CD4-positive, alpha-beta T cell treated with Interleukin-1 beta for 1 hour (primary cell): ENCODE results near the gene ANGPT4.
"Not testable (repeated sequence)": the region's sequence is repeated elsewhere in the genome, so short reads cannot be mapped to it uniquely, and the experiment has no call there.

Experiments
- DNase-seq, 2 donors: peaks; one replicate each; pipeline ENCODE4 v3.0.0-alpha.2; 2020 to 2022

The ANGPT4 gene

DNA sequence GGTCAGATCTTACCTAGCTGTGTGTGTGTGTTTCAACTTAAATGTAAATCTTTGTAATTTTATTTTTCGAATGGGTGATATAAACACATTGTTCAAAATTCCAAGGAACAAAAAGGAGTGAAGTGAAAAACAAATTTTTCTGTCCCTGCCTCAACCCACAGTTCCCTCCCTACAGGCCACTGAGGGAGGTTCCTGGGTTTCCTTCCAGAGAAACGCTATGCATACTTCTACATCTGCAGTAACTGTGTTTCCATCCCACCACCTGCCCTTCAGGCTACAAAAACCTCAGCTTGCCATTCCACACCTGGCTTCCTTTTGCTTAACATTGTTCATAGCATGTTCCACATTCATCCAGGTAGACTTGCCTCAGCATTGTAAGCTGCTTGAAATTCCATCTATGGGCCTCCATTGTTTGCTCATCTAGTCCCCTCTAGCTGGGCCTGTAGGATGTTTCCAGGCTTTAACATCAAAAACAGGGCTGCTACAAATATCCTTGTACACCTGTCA is 12.0 kb downstream of the ANGPT4 start:
- DNase-seq: no peak

DNA sequence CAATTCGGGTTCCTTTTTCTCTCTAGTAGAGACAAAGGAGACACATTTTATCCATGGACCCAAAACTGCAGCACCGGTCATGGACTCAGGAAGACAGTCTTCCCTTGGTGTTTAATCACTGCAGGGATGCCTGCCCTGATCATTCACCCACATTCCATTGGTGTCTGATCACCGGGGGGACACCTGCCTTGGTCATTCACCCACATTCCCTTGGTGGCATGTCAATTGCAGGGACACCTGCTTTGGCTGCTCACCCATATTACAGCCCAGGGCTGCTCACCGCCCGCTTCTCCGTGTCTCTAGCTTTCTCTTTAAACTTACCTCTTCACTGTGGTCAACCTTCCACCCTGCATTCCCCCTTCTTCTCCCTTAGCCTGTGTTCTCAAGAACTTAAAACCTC is 18.7 kb downstream of the ANGPT4 start:
- not testable (repeated sequence) for DNase-seq

DNA sequence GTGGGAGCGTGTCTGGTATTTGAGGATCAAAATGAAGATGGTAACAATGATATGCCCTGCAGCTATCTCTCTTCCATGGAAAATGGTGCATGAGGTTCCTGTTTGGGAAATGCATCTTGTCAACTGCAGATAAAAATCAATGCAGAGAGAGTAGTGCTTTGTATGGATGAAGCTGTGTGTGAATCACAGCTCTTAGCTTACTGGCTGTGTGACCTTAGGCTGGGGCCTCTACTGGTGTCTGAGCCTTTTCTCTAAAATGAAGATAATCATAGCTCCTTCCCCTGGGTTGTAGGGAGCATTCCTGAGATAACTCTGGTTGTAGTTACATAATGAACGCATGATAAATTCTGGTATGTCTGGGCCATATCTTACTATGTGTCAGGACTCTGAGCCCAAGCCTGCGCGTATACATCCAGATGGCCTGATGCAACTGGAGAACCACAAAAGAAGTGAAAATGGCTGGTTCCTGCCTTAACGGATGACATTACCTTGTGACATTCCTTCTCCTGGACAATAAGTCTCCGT is 19.6 kb downstream of the ANGPT4 start:
- no peak for DNase-seq

DNA sequence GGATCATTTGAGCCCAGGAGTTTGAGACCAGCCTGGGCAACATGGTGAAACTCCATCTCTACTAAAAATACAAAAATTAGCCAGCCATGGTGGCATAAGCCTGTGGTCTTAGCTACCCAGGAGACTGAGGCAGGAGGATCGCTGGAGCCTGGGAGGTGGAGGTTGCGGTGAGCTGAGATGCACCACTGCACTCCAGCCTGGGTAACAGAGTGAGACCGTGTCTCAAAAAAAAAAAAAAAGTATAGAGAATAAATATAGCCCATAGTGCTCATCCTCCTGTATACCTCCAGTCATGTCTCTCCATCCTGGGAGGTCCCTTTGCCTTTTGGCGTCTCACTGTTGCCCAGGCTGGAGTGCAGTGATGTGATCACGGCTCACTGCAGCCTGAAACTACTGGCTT is 23.8 kb downstream of the ANGPT4 start:
- DNase-seq: not testable (repeated sequence)

DNA sequence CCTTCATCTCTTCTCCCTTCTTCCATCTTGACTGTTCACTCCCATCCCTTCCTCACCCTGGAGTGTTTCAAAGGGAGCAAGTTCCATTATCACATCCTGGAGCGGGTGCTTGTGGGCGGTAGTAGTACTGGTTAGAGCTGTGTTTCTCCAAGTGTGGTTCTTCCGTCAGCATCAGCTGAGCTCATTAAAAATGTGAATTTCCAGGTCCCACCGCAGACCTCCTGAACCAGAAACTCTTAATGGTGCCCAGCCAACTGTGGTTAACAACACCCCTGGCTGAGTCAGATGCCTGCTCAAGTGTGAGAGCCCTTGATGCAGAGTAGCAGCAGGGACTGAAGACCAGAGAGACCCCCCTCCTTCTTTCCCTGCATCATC is 24.4 kb downstream of the ANGPT4 start:
- no peak for DNase-seq

DNA sequence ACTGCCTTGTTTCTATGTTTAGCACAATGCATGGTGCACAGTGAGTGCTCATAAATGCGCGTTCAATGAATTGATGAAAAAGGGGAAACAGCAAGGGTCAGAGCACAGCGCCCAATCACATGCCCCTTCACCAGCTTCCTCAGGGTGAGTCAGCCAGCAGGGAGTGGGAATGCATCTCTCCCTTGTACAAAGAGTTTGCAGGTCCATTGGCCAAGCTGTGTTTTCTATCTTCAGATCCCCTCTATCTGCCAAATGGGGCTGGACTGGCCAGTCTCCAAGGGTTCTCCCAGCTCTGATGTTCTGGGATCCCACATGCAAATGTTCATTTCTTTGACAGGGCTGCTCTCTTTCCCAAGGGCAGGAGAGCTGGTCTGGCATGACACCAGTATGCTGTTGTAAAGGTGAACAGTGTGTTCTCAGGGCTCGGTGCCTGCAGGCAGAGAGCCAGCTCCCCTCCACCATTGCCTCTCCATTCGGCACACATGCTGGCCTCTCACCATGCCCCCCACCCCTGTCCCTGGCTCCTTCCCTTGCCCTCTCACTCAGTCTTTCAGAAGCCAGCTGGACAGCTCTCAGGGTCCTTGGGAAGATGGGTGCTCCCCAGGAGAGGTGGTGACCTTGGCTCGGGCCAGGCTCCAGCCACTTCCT is 25.0 kb downstream of the ANGPT4 start:
- DNase-seq: peak in 1 of 2 donors; percentile 36

DNA sequence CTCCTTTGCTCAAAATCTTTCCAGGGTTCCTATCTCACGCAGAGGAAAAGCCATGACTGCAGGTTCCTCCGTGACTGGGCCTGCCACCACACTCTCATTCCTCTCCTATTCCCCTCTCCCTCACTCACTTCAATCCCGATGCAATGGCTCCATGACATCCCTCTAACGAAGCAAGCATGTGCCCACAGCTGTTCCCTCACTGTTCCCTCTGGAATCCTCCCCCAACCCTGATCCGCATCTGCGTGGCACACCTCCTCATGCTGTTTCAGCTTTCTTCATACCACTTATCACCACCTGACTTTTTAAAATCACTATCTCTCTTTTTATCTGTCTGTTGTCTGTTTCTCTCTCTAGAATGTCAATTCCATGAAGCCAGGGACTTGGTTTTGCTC is 25.5 kb downstream of the ANGPT4 start:
- DNase-seq: no peak

DNA sequence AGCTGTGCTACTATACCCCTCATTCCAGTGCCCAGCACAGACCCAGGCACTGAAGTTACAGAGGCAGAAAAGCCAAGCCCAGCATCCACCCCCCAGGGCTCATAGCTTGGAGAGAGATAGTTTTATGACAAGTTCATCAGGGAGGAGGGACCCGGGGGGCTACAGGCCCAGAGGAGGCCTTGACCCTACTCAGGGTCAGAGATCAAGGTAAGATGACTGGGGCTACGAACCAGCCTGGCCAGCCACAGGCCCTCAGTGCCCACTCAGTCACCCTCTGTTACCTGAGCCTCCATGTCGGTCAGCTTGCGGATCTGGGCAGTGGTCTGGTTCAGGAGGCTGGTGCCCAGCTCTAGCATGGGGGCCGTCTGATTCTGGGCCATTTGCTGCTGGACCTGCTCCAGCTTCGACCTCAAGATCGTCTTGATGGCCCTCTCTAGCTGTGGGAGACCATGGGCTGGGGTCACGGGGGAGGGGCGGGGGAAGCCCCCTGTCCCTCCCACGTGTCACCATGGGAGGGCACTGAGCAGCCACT is 26.1 kb downstream of the ANGPT4 start:
- DNase-seq: no peak

DNA sequence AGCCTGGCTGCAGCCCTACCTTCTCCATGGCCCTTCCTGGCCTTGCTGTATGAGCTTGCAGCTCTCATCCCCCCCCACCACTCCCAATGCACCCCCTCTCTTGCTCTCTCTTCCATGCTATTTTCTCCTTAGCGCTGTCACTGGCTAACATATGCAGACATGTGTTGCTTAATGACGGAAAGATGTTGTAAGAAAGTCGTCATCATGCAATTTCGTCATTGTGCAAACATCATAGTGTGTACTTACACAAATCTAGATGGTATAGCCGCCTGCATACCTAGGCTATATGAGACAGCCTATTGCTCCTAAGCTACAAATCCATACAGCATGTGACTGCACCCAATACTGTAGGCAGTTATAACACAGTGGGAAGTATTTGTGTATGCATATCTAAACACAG is 27.0 kb downstream of the ANGPT4 start:
- no peak for DNase-seq

DNA sequence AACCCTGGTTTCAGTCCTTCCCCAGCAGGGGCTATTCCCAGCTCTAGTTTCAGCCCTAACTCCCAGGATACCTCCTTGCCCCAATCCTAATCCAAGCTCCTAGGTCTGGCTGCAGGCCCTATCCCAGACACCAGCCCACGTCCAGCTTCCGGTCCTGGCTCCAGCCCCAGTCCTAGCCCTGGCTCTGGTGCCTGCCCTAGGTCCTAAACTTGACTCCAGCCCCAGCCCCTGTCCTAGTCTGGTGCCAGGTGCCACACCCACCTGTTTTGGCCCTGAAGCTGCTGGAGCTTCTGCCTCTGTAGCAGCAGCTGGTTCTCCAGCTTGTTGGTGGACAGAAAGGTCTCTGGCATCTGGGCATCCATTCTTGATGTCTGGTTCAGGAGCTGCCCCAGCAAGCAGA is 28.1 kb downstream of the ANGPT4 start:
- DNase-seq: no peak

DNA sequence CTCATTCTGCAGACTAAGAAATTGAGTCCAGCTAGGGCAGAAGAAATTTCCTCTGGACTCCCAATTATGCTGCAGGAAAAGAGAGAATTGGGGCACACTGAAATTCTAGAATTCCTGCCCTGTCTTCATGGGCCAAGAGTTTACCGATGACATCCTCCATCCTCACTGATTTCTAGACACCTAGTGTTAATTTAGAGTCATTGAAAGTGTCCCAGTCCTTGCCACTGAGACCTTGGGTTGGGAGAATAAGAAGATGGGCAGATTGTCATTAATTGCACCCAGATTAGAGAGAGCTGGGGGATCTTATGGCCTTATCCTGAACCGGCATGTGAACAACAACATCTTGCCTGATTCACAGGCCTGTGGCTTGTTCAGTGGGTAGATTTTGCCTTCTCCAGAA is 29.0 kb downstream of the ANGPT4 start:
- no peak for DNase-seq

DNA sequence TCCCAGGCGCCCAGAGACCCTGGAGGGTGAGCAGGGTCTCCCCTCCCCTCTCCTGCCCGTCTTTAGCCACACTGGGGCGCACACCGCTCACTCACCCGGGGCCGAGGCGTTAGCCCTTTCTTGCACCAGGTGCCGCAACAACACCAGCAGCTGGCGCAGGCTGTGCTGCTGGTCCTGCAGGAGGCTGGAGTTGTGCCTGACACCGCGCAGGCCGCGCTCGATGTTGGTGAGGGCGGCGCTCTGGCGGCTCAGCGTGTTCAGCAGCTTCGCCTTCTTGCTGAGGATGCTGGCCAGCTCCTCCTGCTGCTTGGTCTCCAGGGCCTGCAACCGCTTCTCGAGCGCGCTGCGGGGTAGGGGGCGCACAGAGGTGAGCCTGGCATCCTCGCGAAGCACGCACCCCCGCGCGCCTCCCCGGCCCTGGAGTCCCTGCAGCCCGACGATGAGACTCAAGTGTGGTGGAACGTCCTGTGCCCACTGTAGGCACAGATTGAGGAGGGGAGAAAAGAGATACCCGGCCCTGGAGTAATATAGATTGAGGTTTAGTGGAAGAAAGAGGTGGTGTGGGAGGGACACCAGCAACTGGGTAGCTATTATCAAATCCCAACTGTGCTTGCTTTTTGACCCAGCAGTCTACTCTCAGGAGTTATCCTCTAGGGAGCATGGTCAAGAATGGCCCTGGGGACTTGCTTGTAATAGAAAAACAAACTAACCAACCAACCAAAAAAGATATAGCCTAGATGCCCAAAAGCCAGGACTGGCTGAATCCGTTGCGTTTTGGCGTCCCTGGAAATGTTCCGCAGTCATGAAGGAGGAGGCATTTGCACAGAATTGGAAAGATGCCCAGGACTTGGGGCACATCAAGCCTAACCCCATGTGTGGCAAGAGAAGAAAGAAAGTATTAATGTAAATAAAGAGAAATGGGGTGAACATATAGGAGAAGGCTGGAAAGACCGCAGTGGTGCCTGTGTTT is 30.9 kb downstream of the ANGPT4 start:
- peak in 1 of 2 donors; percentile 20 for DNase-seq

DNA sequence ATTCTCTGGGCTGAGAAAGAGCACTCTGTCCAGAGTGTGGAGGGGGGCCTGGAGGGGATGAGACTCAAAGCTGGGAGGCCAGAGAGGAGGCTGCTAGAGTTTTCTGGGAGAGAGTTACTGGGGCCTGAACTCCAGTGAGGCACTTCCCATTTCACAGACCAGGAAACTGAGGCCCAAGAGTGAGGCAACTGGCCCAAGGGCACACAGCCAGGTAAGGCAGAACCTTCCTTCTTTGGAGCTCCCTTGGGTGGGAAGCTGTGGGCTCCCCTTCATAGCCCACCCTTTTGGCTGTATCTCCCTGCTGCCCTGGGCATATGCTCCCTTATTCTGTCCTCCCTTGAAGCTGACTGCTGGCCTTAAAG is 34.4 kb downstream of the ANGPT4 start:
- DNase-seq: no peak

DNA sequence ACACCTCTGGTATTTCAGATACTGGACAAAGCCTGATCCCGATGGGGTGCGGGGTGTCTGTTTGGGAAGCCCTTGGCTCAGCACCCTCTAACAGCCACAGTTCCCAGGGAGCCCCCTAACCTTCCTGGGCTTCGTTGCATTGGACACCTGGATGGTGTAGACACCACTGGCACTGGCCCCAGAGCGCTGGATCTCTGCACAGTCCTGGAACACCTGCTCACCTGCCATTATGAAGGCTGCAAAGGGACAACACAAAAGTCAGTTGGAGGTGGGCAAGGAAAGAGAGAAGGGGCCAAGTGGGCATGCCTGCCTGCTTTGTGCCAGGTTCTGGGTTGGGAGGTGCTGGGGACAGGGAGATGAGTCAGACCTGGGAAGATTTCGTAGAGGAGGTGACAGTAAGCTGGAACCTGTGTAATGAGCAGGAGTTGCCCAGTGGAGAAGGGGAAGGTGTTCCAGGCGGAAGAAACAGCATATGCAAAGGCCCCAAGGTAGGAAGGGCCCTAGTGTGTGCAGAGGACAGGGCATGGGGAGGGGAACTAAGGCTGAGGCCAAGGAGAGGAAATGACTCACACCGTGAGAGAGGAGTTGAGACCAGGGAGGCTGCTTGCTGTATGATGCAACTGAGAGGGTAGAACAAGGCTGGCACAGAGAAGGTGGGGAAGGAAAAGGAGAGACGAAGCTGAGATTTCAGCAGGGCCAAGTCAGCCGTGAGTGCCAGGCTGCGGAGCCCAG is 34.9 kb downstream of the ANGPT4 start:
- peak in 1 of 2 donors; percentile 57 for DNase-seq

DNA sequence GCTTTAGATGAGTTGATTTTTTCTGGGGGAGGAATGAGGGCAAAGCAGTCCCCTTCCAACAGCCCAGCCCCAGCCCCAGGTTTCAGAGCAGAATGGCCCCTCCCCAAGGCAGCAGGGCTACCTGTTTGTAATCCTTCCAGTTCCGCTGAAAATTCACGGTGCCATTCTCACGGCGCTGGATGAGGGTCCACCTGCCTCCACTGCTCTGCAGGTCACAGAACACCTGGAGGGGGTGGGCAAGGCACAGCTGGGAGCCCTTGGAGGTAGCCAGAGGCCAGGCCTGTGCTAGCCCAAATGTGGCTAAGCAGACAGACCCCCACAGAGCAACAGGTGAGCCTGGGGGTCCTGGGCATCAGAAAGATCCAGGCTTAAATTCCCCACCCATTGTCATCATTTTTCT is 36.5 kb downstream of the ANGPT4 start:
- no peak for DNase-seq

DNA sequence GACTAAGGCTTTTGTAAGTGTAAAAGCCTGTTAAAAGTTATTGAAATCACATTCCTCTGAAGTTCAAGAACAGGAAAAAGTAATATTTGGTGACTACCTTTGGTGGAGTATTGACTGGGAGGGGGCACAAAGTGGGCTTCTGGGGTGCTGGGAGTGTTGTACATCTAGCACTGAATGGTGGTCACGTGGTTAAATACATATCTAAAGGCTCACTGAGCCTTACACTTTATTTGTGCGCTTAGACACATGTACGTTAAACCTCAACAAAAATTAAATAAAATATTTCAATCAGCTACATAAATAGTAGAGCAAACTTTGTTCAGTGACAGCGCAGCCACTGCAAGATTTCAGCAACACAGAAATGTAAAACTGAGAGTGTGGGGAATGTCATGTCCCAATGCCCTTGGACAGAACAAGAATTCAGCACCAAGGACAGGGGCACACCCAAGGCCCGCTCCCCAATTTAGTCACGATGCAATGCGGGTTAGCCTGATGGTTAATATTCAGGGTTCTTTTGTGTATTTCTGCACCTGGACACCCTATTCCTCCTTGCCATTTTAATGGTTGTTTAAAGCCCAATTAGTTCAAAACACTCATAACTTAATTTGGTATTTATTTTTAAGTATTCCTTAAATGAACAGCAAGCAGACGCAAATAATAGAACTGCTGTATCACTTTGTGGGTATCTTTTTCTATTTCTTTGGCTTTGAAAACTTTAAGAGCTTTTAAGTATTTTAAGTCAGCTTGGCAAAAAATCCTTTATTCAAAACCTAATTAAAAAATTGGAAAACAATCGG is 37.4 kb downstream of the ANGPT4 start:
- DNase-seq: peak in 1 of 2 donors; percentile 15

DNA sequence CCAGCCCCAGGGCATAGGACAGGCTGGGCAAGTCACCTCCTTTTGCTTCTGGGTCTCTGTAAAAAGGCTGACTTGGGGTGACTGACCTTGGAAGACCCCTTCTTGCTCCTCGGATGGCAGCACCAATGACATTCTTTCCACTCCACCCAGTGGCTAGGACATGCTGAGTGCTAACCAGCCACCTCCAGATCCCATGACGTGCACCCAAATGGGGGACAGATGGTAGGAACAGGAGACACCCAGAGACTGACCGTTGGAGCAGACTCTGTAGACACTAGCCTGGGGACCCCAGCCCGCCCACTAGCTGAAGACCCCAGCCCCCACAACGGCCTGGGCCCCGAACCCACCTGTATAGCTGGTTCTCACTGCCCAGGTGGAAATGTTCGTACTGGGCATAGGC is 38.3 kb downstream of the ANGPT4 start:
- DNase-seq: no peak

DNA sequence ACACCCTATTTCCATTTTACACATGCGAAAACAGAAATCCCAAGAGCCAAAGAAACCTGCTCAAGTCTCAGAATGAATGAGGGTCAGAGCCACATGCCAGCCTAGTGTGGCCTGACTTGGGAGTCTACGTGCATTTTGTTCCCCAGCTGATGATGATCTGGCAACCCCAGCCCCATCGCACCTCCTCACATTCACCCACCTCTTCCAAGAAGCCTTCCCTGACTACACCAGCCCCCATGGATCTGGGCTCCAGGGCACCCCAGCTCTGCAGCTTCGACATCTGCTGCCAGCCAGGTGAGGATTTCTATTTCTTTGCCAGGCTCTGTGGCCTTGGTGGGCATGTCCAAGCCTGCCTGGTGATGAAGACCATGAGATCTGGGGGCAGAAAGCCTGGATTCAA is 41.0 kb downstream of the ANGPT4 start:
- no peak for DNase-seq

DNA sequence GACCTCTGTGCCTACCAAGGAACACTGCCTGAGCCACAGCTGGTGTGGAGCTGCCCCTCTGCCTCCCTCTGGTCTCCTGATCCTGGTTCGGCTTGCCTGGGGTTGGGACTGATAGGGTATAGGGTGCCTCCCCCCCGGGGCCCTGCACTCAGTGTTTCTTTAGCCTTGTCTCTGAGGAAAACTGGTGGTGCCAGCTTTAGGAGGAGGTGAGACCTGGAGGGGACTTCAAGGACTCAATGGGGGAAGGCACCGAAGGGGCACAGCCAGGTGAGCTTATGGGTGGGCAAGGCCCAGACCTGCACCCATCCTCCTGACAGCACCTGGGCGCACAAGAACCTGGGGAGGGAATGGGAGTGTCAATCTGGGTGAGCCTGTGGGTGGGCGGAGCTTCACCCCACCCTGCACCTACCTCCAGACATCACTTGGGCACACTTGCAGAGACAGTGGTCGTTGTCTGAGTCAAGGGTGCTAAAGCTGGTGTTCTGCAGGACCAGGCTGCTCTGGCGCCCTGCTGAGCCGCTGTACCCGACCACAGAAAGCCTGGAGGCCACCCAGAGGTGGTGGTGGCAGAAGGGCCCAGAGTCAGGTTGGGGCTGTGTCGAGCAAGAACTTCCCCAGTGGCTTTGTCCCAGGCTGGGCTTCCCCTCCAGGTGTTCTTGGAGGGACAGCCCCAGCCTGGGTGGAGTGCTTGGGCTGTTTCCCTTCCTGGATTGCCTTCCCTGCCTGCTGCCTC is 42.1 kb downstream of the ANGPT4 start:
- no peak for DNase-seq

DNA sequence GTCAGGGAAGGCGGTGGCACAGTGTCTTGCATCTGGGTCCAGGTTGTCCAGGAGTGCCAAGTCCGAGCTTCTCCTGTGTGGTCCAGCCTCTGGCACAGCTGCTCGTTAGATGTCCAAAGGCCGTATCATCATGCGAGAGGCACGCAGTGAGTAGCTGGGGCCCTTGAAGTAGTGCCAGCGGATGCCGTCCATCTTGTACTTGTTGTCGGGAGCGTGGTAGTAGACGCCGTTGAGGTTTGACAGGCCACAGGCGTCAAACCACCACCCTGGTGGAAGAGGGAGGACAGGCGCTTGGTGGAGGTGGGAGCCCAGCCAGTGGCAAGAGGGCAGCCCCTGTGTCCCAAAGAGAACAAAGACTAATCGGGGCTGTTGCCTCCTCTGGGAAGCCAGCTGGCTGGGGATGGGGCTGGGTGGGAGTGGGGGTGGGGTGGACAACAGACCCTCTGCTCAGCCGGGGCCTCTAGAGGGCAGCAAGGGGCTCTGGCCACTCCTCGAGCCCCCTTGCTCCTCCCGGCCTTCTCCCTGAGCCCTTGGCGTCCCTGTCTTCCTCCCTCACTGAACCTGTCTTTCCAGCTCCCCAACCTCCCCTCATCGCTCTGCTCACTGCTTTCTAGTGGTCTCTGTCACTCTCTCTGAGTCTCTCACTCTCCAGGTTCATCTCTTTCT is 43.1 kb downstream of the ANGPT4 start:
- DNase-seq: no peak

DNA sequence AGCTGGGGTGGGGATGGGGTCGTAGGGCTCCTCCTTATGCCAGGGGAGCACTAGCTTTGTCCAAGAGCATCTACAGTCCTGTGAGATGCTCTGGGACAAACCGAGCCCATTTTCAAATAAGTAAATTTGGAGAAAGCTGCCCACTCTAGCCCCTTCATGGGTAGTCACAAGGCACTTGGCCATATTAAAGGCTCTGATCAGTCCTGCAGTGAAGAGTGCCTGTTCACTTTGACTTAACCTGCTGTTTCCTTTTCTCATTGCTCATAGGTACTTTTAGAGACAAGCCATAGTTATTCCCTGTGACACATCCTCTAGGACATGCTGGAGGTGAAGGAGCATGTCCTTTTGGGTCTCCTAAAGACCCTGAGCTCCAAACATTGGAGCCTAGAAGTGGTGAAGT is 44.2 kb downstream of the ANGPT4 start:
- DNase-seq: no peak
